ENCODE measurements around the gene TDRD9.

DNA sequence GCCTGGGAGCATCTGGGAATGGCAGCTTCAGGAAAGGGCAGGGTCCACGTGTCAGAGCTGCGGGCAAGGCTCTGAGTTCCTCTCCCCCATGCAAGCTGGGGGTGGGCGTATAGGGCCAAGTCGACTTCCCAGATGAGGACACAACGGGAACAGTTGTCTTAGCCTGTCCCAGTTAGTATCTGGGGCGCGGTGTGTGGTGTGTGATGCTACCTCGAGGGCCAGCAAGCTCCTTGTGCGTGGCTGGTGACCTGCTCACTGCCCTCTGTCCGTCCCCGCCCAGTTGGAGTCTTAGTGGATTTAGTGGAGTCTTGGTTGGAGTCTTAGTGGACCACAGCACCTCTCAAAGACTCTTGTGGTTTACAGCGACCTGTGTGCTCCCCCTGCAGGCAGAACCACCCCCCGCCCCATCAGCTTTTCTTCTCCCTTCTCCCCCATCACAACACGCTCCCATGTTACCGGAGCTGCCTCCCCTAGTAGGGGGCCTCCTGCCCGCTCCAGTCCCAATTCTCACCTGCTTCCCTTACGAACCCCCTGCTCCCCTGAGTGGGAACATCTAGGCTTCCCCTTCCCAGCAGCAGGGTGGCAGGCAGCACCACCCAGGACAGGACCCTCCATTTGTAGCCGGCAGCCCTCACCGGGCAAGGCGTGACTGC lies 165.9 kb downstream of the TDRD9 start:
- TF ChIP-seq, protein P1, sequence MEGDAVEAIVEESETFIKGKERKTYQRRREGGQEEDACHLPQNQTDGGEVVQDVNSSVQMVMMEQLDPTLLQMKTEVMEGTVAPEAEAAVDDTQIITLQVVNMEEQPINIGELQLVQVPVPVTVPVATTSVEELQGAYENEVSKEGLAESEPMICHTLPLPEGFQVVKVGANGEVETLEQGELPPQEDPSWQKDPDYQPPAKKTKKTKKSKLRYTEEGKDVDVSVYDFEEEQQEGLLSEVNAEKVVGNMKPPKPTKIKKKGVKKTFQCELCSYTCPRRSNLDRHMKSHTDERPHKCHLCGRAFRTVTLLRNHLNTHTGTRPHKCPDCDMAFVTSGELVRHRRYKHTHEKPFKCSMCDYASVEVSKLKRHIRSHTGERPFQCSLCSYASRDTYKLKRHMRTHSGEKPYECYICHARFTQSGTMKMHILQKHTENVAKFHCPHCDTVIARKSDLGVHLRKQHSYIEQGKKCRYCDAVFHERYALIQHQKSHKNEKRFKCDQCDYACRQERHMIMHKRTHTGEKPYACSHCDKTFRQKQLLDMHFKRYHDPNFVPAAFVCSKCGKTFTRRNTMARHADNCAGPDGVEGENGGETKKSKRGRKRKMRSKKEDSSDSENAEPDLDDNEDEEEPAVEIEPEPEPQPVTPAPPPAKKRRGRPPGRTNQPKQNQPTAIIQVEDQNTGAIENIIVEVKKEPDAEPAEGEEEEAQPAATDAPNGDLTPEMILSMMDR (IDR thresholded peaks at IDR 0.05), result no peak
- no peak for TF ChIP-seq POLR2A (IDR thresholded peaks at IDR 0.05)

Data from breast epithelium (tissue), 3 donors.